Measurements from ENCODE around the gene CADPS2.
"Not testable (repeated sequence)": the region's sequence is repeated elsewhere in the genome, so short reads cannot be mapped to it uniquely, and the experiment has no call there.

The CADPS2 gene

DNA sequence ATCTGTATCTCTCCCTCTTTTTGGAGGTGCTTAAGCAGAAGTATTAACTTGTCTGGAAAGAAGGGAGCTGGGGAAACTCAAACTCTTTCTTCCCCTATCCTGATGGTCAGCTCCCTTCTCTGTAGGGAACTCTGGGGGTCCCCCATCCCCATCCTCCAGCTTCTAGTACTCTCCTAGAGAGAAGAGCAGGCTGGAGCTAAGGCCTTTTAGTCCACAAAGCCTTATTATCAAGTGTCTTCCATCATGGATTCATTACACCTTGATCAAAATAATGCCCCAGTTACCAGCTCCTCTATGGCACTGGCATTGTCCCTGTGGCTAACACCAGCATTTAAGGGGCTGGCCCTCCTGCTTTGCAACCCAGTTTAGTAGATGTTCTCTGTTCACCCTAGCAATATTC is 35.7 kb downstream of the CADPS2 start:
- DNase-seq (ENCODE audit: low read depth in 2 of 2) = no peak

DNA sequence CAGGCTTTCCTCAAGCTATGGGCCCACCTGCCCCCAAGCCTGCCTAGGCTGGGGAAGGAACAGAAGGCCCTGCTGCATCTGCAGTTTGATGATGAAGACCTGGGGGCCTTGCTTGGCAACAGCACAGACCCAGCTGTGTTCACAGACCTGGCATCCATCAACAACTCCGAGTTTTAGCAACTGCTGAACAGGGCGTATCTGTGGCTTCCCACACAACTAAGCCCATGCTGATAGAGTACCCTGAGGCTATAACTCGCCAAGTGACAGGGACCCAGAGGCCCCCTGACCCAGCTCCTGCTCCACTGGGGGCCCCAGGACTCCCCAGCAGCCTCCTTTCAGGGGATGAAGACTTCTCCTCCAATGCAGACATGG is 36.3 kb downstream of the CADPS2 start:
- no peak for DNase-seq (ENCODE audit: low read depth in 2 of 2)

DNA sequence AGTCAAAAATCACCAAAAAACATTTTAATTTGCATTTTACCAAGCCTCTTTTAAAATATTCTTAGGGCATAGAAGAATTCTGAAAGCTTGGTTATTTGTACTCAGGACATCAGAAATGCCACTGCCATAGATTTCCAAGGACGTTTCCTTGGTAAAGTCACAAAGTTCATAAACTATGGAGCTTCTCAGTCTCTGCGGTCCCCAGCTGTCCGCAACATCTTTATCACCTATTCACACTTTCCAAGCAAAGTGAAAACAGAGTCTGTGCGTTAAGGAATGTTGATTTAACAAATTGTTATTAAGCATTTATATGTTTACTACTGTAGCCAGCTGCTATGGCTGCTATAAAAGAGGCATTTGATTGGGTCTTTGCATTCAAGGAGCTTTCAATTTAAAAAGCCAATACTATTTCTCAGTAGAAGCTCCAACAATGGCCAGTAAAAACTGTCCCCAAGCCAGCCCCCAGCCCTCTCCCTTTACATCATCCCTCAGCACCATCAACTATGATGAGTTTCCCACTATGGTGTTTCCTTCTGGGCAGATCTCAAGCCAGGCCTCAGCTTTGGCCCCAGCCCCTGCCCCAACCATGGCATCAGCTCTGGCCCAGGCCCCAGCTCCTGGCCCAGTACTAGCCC is 36.8 kb downstream of the CADPS2 start:
- no peak for DNase-seq (ENCODE audit: low read depth in 2 of 2)

DNA sequence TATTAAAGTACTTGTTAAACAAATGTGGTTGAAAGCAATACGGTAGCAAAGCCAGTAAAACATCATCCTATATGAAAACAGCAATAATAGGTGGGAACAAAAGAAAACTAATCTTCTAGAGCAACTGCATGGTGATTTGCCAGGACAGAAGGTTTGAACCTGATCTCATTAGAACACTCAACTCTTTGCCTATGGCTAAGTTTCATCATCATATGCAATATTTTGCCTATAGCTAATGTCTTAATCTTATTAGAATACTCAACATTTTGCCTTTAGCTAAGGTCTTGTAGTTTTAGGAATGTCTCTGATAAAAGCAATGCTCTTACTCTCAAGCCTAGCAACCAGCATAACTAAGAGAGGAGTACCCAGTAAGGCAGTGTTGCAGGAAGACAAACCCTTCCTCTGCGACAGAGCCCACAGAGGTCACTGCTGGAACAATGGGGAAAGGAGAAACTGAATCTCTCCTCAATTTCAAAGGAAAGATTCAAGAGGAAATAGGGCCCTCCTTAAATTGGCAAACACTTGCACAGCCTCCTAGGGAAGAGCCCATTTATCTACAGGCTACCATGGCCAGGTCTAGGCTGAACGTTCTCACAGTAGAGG is 38.3 kb downstream of the CADPS2 start:
- DNase-seq (ENCODE audit: low read depth in 2 of 2) = no peak

- no peak for DNase-seq (ENCODE audit: low read depth in 2 of 2)
Observed at GRCh38 chr7:122846591-122846990, 39.7 kb downstream of the CADPS2 start.

DNA sequence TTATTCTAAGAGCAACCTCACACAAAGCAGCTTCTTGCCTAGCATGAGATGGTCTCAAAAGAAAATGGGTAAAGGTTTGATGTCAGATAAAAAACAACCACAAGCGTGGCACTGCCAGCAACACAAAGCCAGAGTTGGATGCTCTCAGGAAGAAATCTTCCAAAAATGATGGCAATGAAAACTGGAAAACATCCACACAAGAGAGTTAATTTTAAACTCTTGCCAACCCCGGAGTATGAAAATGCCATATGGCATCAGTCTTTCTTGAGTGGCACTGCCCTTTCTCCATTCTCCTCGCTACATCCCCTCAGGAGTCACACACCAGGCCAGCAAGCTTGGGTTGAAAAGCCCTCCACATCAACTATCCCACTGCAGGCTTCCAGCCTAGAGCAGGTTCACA is 41.0 kb downstream of the CADPS2 start:
- DNase-seq (ENCODE audit: low read depth in 2 of 2) = no peak

DNA sequence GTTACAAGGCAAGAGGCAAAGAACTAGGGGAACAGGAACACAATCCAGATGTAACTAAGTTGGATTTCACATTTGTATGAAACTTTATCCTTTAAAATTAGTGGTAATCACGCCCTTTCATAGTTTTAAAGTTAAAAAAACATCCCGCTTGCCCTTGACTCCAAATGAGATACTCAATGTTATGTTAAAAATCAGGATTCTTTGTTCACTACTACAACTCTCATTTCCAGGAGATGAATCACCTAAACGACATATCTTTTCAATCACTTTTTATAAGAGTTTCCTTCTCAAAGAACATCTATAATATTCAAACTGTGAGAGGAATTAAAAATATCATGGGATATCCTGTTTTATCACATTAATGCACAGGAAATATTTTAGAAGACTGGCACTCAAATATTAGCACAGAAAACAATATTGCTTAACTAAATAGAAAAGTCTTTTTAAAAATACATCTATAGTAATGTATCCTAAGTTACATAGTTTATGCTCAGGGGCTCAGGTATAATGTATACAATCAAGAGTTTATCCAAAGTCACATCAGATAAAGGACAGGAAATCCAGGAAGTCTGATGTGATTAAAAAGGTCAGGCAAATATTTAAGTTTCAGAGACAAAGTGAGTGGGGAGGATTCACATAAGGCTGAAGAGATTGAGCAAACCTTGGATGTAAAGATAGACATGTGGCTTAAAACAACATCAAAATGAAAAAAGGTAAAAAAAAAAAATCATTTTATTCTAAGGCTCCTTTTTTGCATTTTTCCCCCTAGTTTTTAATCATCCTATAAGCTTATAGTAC is 41.9 kb downstream of the CADPS2 start:
- DNase-seq (ENCODE audit: low read depth in 2 of 2) = no peak

DNA sequence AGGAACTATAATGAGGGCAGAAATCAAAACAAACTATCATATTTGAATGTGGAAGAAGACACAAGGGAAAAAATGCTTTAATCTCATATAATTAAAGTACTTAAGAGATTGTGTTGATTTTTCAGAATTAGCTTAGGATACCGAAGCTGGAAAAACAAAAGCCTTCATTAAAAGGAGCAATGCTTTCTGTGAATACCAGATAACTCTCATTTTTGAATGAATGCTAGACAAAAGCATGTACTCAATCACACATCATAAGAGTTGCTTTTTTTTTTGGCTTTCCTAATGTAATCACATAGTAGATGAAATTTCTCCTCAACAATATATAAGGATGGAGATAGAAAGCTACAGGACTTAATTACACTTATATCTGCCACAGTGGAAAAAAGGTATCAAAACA is 43.3 kb downstream of the CADPS2 start:
- DNase-seq (ENCODE audit: low read depth in 2 of 2) = no peak

GRCh38 chr7:122836286-122836685 is 50.0 kb downstream of the CADPS2 start:
- not testable (repeated sequence) for DNase-seq (ENCODE audit: low read depth in 2 of 2)

- DNase-seq (ENCODE audit: low read depth in 2 of 2) = not testable (repeated sequence)
Observed at GRCh38 chr7:122834571-122834942, 51.7 kb downstream of the CADPS2 start.

- DNase-seq (ENCODE audit: low read depth in 2 of 2) = no peak
Observed at GRCh38 chr7:122833888-122834570, 52.2 kb downstream of the CADPS2 start.

- DNase-seq (ENCODE audit: low read depth in 2 of 2) = no peak
Observed at GRCh38 chr7:122831436-122831835, 54.8 kb downstream of the CADPS2 start.

- no peak for DNase-seq (ENCODE audit: low read depth in 2 of 2)
Observed at GRCh38 chr7:122829962-122830361, 56.3 kb downstream of the CADPS2 start.

DNA sequence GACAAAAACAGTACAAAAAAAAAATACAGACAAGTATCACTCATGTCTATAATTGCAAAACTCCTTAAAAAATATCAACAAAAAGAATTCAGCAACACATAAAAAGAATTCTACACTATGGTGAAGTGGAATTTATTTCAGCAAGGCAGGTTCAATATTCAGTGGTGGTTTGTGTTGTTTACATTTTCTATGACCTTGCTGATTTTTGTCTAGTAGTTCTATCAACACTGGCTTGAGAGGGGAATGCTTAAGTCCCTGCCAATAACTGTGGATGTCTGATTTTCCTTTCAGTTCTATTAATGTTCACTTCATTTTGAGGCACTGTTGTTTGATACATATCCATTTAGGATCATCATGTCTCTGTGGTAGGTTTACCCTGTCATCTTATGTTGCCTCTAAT is 58.5 kb downstream of the CADPS2 start:
- no peak for DNase-seq (ENCODE audit: low read depth in 2 of 2)

- DNase-seq (ENCODE audit: low read depth in 2 of 2) = no peak
Observed at GRCh38 chr7:122813845-122814244, 72.4 kb downstream of the CADPS2 start.

GRCh38 chr7:122803851-122804250 is 82.4 kb downstream of the CADPS2 start:
- DNase-seq (ENCODE audit: low read depth in 2 of 2) = no peak

DNA sequence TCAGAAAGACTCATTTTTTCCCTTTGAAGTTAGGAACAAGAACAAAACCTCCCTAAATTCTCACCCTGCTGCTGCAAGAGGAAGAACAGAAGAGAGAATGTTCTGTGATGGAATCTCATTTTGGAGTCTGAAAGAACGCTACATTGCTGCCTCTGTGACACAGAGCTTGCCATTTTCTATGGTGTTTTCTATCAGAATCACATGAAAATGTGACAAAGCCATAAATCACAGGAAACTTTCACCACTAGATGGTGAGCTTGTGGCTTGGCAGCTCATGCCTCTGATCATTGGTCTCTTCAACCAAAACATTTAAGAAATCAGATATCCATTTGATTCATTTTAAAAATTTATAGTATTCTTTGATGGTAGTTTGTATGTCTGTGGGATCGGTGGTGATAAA is 82.9 kb downstream of the CADPS2 start:
- no peak for DNase-seq (ENCODE audit: low read depth in 2 of 2)

DNA sequence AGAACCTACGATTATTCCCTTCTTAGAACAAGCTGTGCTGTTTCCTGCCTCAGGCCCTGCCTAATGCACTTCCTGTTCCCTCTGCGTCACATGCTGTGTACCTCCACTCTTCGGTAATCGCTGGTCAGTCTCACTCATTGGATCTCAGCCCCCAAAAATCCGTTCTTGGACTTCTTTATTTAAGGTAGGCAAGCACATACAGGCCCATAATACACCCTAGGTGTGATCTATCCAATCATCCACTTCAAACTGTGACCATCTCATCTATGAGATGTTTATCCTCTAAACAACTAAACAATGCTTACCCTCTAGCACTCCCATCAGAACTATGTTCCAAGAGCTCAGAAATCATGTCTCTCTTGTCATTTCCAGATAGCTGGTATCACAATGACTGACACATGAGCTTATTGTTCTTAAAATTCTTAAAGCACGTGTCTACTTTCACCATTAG is 83.9 kb downstream of the CADPS2 start:
- DNase-seq (ENCODE audit: low read depth in 2 of 2) = no peak

- no peak for DNase-seq (ENCODE audit: low read depth in 2 of 2)
Observed at GRCh38 chr7:122791959-122792545, 94.2 kb downstream of the CADPS2 start.

GRCh38 chr7:122790591-122790990 is 95.7 kb downstream of the CADPS2 start:
- DNase-seq (ENCODE audit: low read depth in 2 of 2) = no peak

DNA sequence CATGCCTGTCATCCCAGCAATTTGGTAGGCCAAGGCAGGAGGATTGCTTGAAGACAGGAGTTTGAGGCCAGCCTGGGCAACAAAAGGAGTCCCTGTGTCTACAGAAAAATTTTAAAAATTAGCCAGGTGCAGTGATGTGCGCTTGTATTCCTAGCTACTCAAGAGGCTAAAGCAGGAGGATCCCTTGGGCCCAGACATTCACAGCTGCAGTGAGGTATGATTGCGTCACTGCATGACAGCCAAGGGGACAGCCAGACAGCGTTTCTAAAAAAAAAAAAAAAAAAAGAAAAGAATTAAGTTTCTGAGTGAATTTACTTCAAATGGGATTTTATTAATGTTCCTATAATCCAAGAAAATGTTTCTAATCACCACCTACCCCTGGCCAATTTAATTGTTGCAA is 96.1 kb downstream of the CADPS2 start:
- no peak for DNase-seq (ENCODE audit: low read depth in 2 of 2)

DNA sequence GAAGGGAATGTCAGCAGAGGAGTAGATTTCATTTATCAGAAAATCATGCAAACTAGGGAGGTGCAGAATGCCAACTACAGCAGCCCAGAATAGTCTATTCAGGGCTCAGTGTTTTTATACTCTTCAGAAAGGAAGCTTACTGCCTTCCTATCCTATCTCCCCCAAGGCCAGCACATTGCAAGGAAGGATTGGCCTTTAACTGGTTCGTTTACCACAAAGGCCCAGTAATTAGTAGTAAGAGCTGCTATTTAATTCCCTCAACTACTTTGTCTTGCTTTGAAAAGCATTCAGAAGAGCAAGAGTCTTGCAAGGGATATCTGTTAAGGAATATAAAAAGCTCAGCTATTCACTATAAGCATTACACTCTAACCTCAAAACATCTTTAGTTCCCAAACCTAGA is 97.1 kb downstream of the CADPS2 start:
- no peak for DNase-seq (ENCODE audit: low read depth in 2 of 2)

All from activated CD4-positive, alpha-beta T cell treated with anti-CD3 and anti-CD28 coated beads for 24 hours (primary cell).